Esophagus (tissue), 2 donors: ENCODE data around the gene CUX1. TPM values are rescaled to one million over a fixed set of nuclear protein-coding genes. Genes with fewer than 3 reads are reported as not detected.

Experiments
- H3K27ac ChIP-seq, 2 donors: one replicate each; pipeline ENCODE4 v1.5.1; 2013; ENCODE audit warnings: low read depth in 2 of 2, mild to moderate bottlenecking in 2 of 2, inconsistent platforms in 1 of 2, low read length in 1 of 2, moderate library complexity in 1 of 2
- H3K27me3 ChIP-seq, 2 donors: one replicate each; pipeline ENCODE4 v1.6.1; 2013; ENCODE audit warnings: low read length in 2 of 2, control low read depth in 1 of 2, mild to moderate bottlenecking in 1 of 2; ENCODE audit not compliant: insufficient read depth in 2 of 2, control insufficient read depth in 1 of 2
- H3K36me3 ChIP-seq, 2 donors: one replicate each; pipeline ENCODE4 v1.6.1; 2013; ENCODE audit warnings: low read length in 1 of 2; ENCODE audit not compliant: control insufficient read depth in 2 of 2, insufficient read depth in 2 of 2
- H3K4me1 ChIP-seq, 2 donors: one replicate each; pipeline ENCODE4 v1.6.1; 2013; ENCODE audit warnings: low read length in 1 of 2; ENCODE audit not compliant: control insufficient read depth in 2 of 2, insufficient read depth in 2 of 2
- H3K4me3 ChIP-seq, 2 donors: one replicate each; pipeline ENCODE4 v1.5.1; 2013; ENCODE audit warnings: low read length in 2 of 2, mild to moderate bottlenecking in 2 of 2, low read depth in 1 of 2, moderate library complexity in 1 of 2
- H3K9me3 ChIP-seq, 2 donors: one replicate each; pipeline ENCODE4 v1.6.1; 2013; ENCODE audit warnings: mild to moderate bottlenecking in 2 of 2, low read depth in 1 of 2, low read length in 1 of 2, moderate library complexity in 1 of 2; ENCODE audit not compliant: control insufficient read depth in 2 of 2, insufficient read depth in 1 of 2
- WGBS, 2 donors: extraction: QIAGEN DNeasy Blood & Tissue Kit; methylation state at CpG; one replicate each; pipeline ENCODE4 v1.1.7; 2013; 5-methylcytosine and 5-hydroxymethylcytosine counted together
- polyA plus RNA-seq, 2 donors: library from polyadenylated mRNA; stranded (reverse); fragments of 200-250 nt; gene quantifications; one replicate each; pipeline ENCODE4 v1.2.3, GENCODE V29; 2013
- donor health status: healthy with polysubstance abuse.
- donor health status: Bipolar disorder and iron deficiency.

The CUX1 gene
- polyA plus RNA-seq, 2 donors: 19.6 to 21.7 TPM

GRCh38 chr7:101937717-101938514, 120.5 kb downstream of the CUX1 start:
- Histone ChIP-seq H3K27me3 (no peaks in the 10 kb centered on the region), H3K4me1 (peaks cover 14 to 21% of the 10 kb centered on the region in 2 donors), H3K36me3 (no peaks in the 10 kb centered on the region), H3K4me3 (no peak overlapping the region), H3K9me3 (no peaks in the 10 kb centered on the region), H3K27ac (no peak overlapping the region)
- WGBS, 2 donors: 93% methylated on average over 11 of the region's 11 CpGs

- Histone ChIP-seq H3K4me3 (no peak overlapping the region), H3K4me1 (peaks cover 16 to 24% of the 10 kb centered on the region in 2 donors), H3K27me3 (no peaks in the 10 kb centered on the region), H3K36me3 (no peaks in the 10 kb centered on the region), H3K9me3 (no peaks in the 10 kb centered on the region), H3K27ac (peak overlapping the region in 1 of 2 donors; percentile 43)
- 91 to 94% methylated on average over 8 of the region's 8 CpGs for WGBS, 2 donors
These were observed 121.8 kb downstream of the CUX1 start for GRCh38 chr7:101939136-101939695.

GRCh38 chr7:101940151-101940550, 122.7 kb downstream of the CUX1 start:
- H3K4me1 ChIP-seq: peaks cover 12 to 24% of the 10 kb centered on the region in 2 donors
- no peak overlapping the region for H3K27ac ChIP-seq
- H3K4me3 ChIP-seq: no peak overlapping the region
- no peaks in the 10 kb centered on the region for H3K9me3 ChIP-seq
- H3K27me3 ChIP-seq: no peaks in the 10 kb centered on the region
- no peaks in the 10 kb centered on the region for H3K36me3 ChIP-seq
- 90 to 92% methylated on average over 10 of the region's 10 CpGs for WGBS, 2 donors

GRCh38 chr7:101940830-101941229, 123.4 kb downstream of the CUX1 start:
- Histone ChIP-seq H3K4me3 (no peak overlapping the region), H3K4me1 (peaks cover 12 to 25% of the 10 kb centered on the region in 2 donors), H3K36me3 (no peaks in the 10 kb centered on the region), H3K27me3 (no peaks in the 10 kb centered on the region), H3K9me3 (no peaks in the 10 kb centered on the region), H3K27ac (peak overlapping the region; percentile 88 to 91)
- 47 to 50% methylated on average over 9 of the region's 9 CpGs for WGBS, 2 donors

- 40 to 47% methylated on average over 12 of the region's 12 CpGs for WGBS, 2 donors
- peak overlapping the region; percentile 88 to 91 for H3K27ac ChIP-seq
- no peaks in the 10 kb centered on the region for H3K9me3 ChIP-seq
- peaks cover 14 to 19% of the 10 kb centered on the region in 2 donors for H3K4me1 ChIP-seq
- H3K27me3 ChIP-seq: no peaks in the 10 kb centered on the region
- H3K36me3 ChIP-seq: no peaks in the 10 kb centered on the region
- no peak overlapping the region for H3K4me3 ChIP-seq
These were observed 124.3 kb downstream of the CUX1 start for GRCh38 chr7:101941481-101942383.

- H3K36me3 ChIP-seq: no peaks in the 10 kb centered on the region
- H3K27me3 ChIP-seq: no peaks in the 10 kb centered on the region
- H3K27ac ChIP-seq: peak overlapping the region; percentile 91 to 95
- H3K9me3 ChIP-seq: no peaks in the 10 kb centered on the region
- 53 to 69% methylated on average over 13 of the region's 13 CpGs for WGBS, 2 donors
- peaks cover 14 to 16% of the 10 kb centered on the region in 2 donors for H3K4me1 ChIP-seq
- no peak overlapping the region for H3K4me3 ChIP-seq
These were observed 125.3 kb downstream of the CUX1 start for GRCh38 chr7:101942603-101943210.

GRCh38 chr7:101943306-101943705, 125.9 kb downstream of the CUX1 start:
- Histone ChIP-seq H3K9me3 (no peaks in the 10 kb centered on the region), H3K36me3 (no peaks in the 10 kb centered on the region), H3K4me1 (peaks cover 14 to 16% of the 10 kb centered on the region in 2 donors), H3K27ac (peak overlapping the region in 1 of 2 donors; percentile 57), H3K27me3 (no peaks in the 10 kb centered on the region), H3K4me3 (no peak overlapping the region)
- 92 to 95% methylated on average over 15 of the region's 15 CpGs for WGBS, 2 donors

GRCh38 chr7:101943889-101944600, 126.6 kb downstream of the CUX1 start:
- 84 to 92% methylated on average over 14 of the region's 14 CpGs for WGBS, 2 donors

More at GRCh38 chr7:101943889-101944600, 126.6 kb downstream of the CUX1 start:
- Histone ChIP-seq H3K27me3 (no peaks in the 10 kb centered on the region), H3K4me1 (peaks cover 14 to 16% of the 10 kb centered on the region in 2 donors), H3K27ac (no peak overlapping the region), H3K4me3 (no peak overlapping the region), H3K9me3 (no peaks in the 10 kb centered on the region), H3K36me3 (no peaks in the 10 kb centered on the region)
